K562 (cell line): ENCODE results near the gene RECQL5. TPM values are rescaled to one million over a fixed set of nuclear protein-coding genes. Genes with fewer than 3 reads are reported as not detected.

Experiments used
- ATAC-seq: fragments of 200-7000 bp; cut with Tn5 transposase; 3 replicates; pipeline ENCODE4 v1.9.1; 2020; ENCODE audit warnings: moderate library complexity
- Bru-seq: library from RNA; stranded (reverse); fragments of 400-500 nt; gene quantifications from one replicate; lab custom pipeline; 2021; lab: Mats Ljungman, UMichigan
- BruChase-seq, 2 experiments: library from RNA; stranded (reverse); fragments of 400-500 nt; gene quantifications; one replicate each; lab custom pipeline; 2021; lab: Mats Ljungman, UMichigan
- BruUV-seq: library from RNA; stranded (reverse); fragments of 400-500 nt; replicated peaks from 2 replicates; lab custom pipeline; 2021; lab: Mats Ljungman, UMichigan
- CTCF ChIA-PET: fragments of 300-600 bp; formaldehyde crosslinking; extraction: SDS; loops from one replicate; lab custom pipeline; 2021; ENCODE audit warnings: low intra/inter-chr PET ratio; lab: Yijun Ruan, JAX
- POLR2A ChIA-PET: fragments of 300-600, 350-650 bp; sonication (Branson Sonifier 250); formaldehyde crosslinking; extraction: SDS; loops from one replicate; lab custom pipeline; 2021; ENCODE audit warnings: antibody characterized with exemption, inconsistent platforms; lab: Yijun Ruan, JAX
- DNase-seq, 4 experiments: peaks; one replicate each; pipeline versions ENCODE4 v3.0.0 to v3.0.0-alpha.2; 2011 to 2018; ENCODE audit warnings: low spot score in 3 of 4, mixed read lengths in 3 of 4; ENCODE audit errors: extremely low read depth in 1 of 4
- FAIRE-seq: peaks from 2 replicates; lab custom pipeline; 2011; peaks lifted over from hg19 to GRCh38; lab: Jason Lieb, UNC
- H2AFZ ChIP-seq: 2 replicates; pipeline ENCODE4 v1.6.0; 2011; ENCODE audit warnings: low read depth, low read length, control low read depth, inconsistent platforms
- H3K27ac ChIP-seq: fragments of 200-600 bp; 3 replicates; pipeline ENCODE4 v1.8.0; 2011; ENCODE audit warnings: low read depth, mild to moderate bottlenecking, control low read depth, inconsistent platforms, low read length, moderate library complexity, mixed read lengths; ENCODE audit errors: extremely low read depth
- H3K27me3 ChIP-seq, 2 experiments: fragments of 300-600 bp in 1 of 2; 2 replicates in 1 of 2; 3 replicates in 1 of 2; pipeline versions ENCODE4 v1.6.0 to v1.8.0; 2011; ENCODE audit warnings: inconsistent platforms in 2 of 2, low read length in 2 of 2, mild to moderate bottlenecking in 1 of 2, mixed read lengths in 1 of 2, moderate library complexity in 1 of 2; ENCODE audit not compliant: control insufficient read depth in 2 of 2, insufficient read depth in 2 of 2
- H3K36me3 ChIP-seq: fragments of 300-600 bp; 3 replicates; pipeline ENCODE4 v1.8.0; 2011; ENCODE audit warnings: mild to moderate bottlenecking, low read length, inconsistent platforms; ENCODE audit not compliant: control insufficient read depth, insufficient read depth
- H3K4me1 ChIP-seq, 2 experiments: fragments of 200-600 bp in 1 of 2; replicated peaks in 1 of 2; 2 replicates in 1 of 2; 3 replicates in 1 of 2; pipeline versions ENCODE4 v1.5.1 to v1.8.0; 2011; ENCODE audit warnings: inconsistent platforms in 2 of 2, low read length in 2 of 2, mild to moderate bottlenecking in 1 of 2, mixed read lengths in 1 of 2, moderate library complexity in 1 of 2; ENCODE audit not compliant: control insufficient read depth in 2 of 2, insufficient read depth in 2 of 2
- H3K4me2 ChIP-seq: 2 replicates; pipeline ENCODE4 v1.6.1; 2011; ENCODE audit warnings: low read length, control low read depth, inconsistent platforms, mixed read lengths; ENCODE audit not compliant: insufficient read depth
- H3K4me3 ChIP-seq: fragments of 200-600 bp; sonication (generic), shearing (Covaris generic); 2 replicates; pipeline ENCODE4 v1.5.1; 2016; ENCODE audit warnings: control low read depth, inconsistent platforms
- H3K79me2 ChIP-seq: fragments of 200-600 bp; 3 replicates; pipeline ENCODE4 v1.8.0; 2011; ENCODE audit warnings: low read length, inconsistent platforms; ENCODE audit not compliant: control insufficient read depth, insufficient read depth
- H3K9ac ChIP-seq, 2 experiments: 2 replicates each; pipeline versions ENCODE4 v1.6.0 to v1.6.1; 2011; ENCODE audit warnings: low read depth in 2 of 2, low read length in 2 of 2, control low read depth in 1 of 2, inconsistent platforms in 1 of 2, mild to moderate bottlenecking in 1 of 2, mixed read lengths in 1 of 2; ENCODE audit not compliant: insufficient read depth in 1 of 2
- H3K9me1 ChIP-seq: one replicate; pipeline ENCODE4 v1.6.0; 2011; ENCODE audit warnings: inconsistent platforms, mild to moderate bottlenecking, low read length, moderate library complexity; ENCODE audit not compliant: control insufficient read depth, insufficient read depth
- H3K9me3 ChIP-seq: replicated peaks from 2 replicates; pipeline ENCODE4 v1.5.1; 2011; ENCODE audit warnings: low read depth, low read length, inconsistent platforms; ENCODE audit not compliant: control insufficient read depth, insufficient read depth
- H4K20me1 ChIP-seq: replicated peaks from 2 replicates; pipeline ENCODE4 v1.6.1; 2011; ENCODE audit warnings: low read length, inconsistent platforms, mixed read lengths; ENCODE audit not compliant: control insufficient read depth, insufficient read depth
- CEBPG ChIP-seq, 3 experiments: fragments of 200-800 bp in 1 of 3; sonication (Bioruptor generic) in 1 of 3; sonication (generic) in 1 of 3; formaldehyde crosslinking in 1 of 3; IDR thresholded peaks in 2 of 3; conservative IDR thresholded peaks in 1 of 3; 2 replicates each; pipeline versions ENCODE4 v1.6.1 to v1.8.0; 2016 to 2022; ENCODE audit warnings: missing compliant biosample characterization in 2 of 3, missing genetic modification characterization in 2 of 3, mild to moderate bottlenecking in 1 of 3, missing genetic modification reagents in 1 of 3
- FOXK1 ChIP-seq: sonication (generic); formaldehyde crosslinking; IDR thresholded peaks from 2 replicates; pipeline ENCODE4 v1.8.0; 2022; ENCODE audit warnings: missing genetic modification reagents, mild to moderate bottlenecking, borderline replicate concordance
- HCFC1 ChIP-seq: IDR thresholded peaks from 2 replicates; pipeline ENCODE4 v1.6.1; 2012; ENCODE audit warnings: low read depth, low read length, improper control_type of control experiment
- NFE2 ChIP-seq: IDR thresholded peaks from 2 replicates; pipeline ENCODE4 v1.6.1; 2014; ENCODE audit warnings: antibody characterized with exemption, low read depth
- TFAM ChIP-seq: fragments of 250-450 bp; sonication (Bioruptor Pico); conservative IDR thresholded peaks from 2 replicates; pipeline ENCODE4 v1.5.0; 2021; ENCODE audit warnings: mild to moderate bottlenecking, moderate library complexity
- ZNF165 ChIP-seq: fragments of 250-450 bp; sonication (Bioruptor Pico); IDR thresholded peaks from 2 replicates; pipeline ENCODE4 v1.4.0; 2020; ENCODE audit warnings: borderline replicate concordance
- WGBS: fragments of 100-300 bp; shearing (Covaris generic); methylation state at CpG from one replicate; pipeline ENCODE4 v1.1.6; 2016; ENCODE audit warnings: low coverage, mixed read lengths; ENCODE audit not compliant: insufficient coverage; ENCODE audit errors: missing lambda C conversion rate; 5-methylcytosine and 5-hydroxymethylcytosine counted together
- in situ Hi-C: fragments of 300-500 bp; cut with MboI; formaldehyde crosslinking; loops from 4 replicates; pipeline ENCODE4 v1.15.0; 2018; ENCODE audit warnings: inconsistent platforms, mixed read lengths
- intact Hi-C: fragments of 100-400 bp; cut with micrococcal nuclease; formaldehyde crosslinking; loops from 2 replicates; pipeline ENCODE4 v1.14.2; 2022
- long read RNA-seq, 3 experiments: library from polyadenylated mRNA in 2 of 3; library from RNA in 1 of 3; unstranded in 2 of 3; stranded (forward) in 1 of 3; transcript quantifications; one replicate each; pipeline ENCODE4 v2.0.0, GENCODE V29; 2019 to 2022
- polyA minus RNA-seq, 3 experiments: library from RNA; depleted of rRNA, polyadenylated mRNA; stranded (reverse); fragments of >200 nt; gene quantifications; 2 replicates each; pipeline ENCODE4 v1.2.3, GENCODE V29; 2011
- polyA plus RNA-seq, 8 experiments: library from polyadenylated mRNA; depleted of rRNA in 4 of 8; stranded (reverse) in 5 of 8; unstranded in 3 of 8; fragments of >200 nt; fragmentation: Nextera tagmentation in 2 of 8; fragmentation: Illumina TruSeq in 1 of 8; extraction: Ambion mirVana in 2 of 8; extraction: Trizol in 1 of 8; gene quantifications; 2 replicates each; pipeline versions ENCODE4 v1.2.1 to v1.2.3, GENCODE V29; 2011 to 2014; ENCODE audit warnings: inconsistent platforms in 1 of 8, missing spikeins in 1 of 8
- total RNA-seq, 7 experiments: library from RNA; depleted of rRNA in 6 of 7; stranded (reverse); fragments of >200 nt in 6 of 7; fragmentation: Illumina TruSeq in 2 of 7; extraction: Trizol in 2 of 7; gene quantifications; 2 replicates each; pipeline versions ENCODE4 v1.2.1 to v1.2.3, GENCODE V29; 2011 to 2021; ENCODE audit warnings: low replicate concordance in 1 of 7
- TF ChIP-seq, protein P1 (sequence below): fragments of 450-650 bp; IDR thresholded peaks from 2 replicates; pipeline ENCODE4 v1.6.1; 2017; ENCODE audit warnings: antibody characterized with exemption, mild to moderate bottlenecking
- TF ChIP-seq, protein P2 (sequence below): sonication (generic); formaldehyde crosslinking; IDR thresholded peaks from 2 replicates; pipeline ENCODE4 v1.4.0; 2020; ENCODE audit warnings: mild to moderate bottlenecking, missing genetic modification reagents

The RECQL5 gene
- total RNA-seq (2011; cell fraction: chromatin; rRNA removed; ENCODE audit: low replicate concordance): 97.0 and 197 TPM in 2 replicates
- 104 and 108 TPM in 2 replicates for total RNA-seq (2011; cell fraction: nucleolus; rRNA removed)
- 77.7 and 81.3 TPM in 2 replicates for total RNA-seq (2011; cell fraction: nucleoplasm; rRNA removed)
- total RNA-seq (2014; rRNA removed) (25.2 and 26.8 TPM in 2 replicates), total RNA-seq (2014; rRNA removed; fragmentation: Illumina TruSeq; extraction: Trizol) (12.3 and 14.5 TPM in 2 replicates), total RNA-seq (2015; rRNA removed; fragmentation: Illumina TruSeq; extraction: Trizol) (15.2 and 15.9 TPM in 2 replicates), total RNA-seq (2021) (34.8 and 35.7 TPM in 2 replicates), polyA plus RNA-seq (2011; rRNA removed) (16.4 and 20.4 TPM in 2 replicates), polyA plus RNA-seq (2014; fragmentation: Illumina TruSeq; extraction: Trizol) (23.1 and 27.9 TPM in 2 replicates), polyA plus RNA-seq (2014; fragmentation: Nextera tagmentation; extraction: Ambion mirVana) (1 to 10 TPM; 4.1 to 5.8 TPM), polyA plus RNA-seq (2014; rRNA removed) (23.1 and 27.1 TPM in 2 replicates), polyA minus RNA-seq (2011; rRNA and poly(A)+ RNA removed) (20.8 and 22.5 TPM in 2 replicates), Bru-seq, nascent RNA (percentile 62 among the genes with signal in this experiment), BruChase-seq, experiment 1, labeled RNA remaining after a 2-hour chase (percentile 61 among the genes with signal in this experiment), BruChase-seq, experiment 2, labeled RNA remaining after a 6-hour chase (percentile 58 among the genes with signal in this experiment)
- polyA plus RNA-seq (2011; cell fraction: cytosol; rRNA removed): 10.3 and 14.7 TPM in 2 replicates
- polyA plus RNA-seq (2011; cell fraction: nucleus; rRNA removed): 132 and 169 TPM in 2 replicates
- polyA plus RNA-seq (2012): 19.7 and 37.0 TPM in 2 replicates
- polyA minus RNA-seq (2011; cell fraction: cytosol; rRNA and poly(A)+ RNA removed): 11.2 and 20.5 TPM in 2 replicates
- polyA minus RNA-seq (2011; cell fraction: nucleus; rRNA and poly(A)+ RNA removed): 31.6 and 42.1 TPM in 2 replicates
- long read RNA-seq, experiment 1, transcript RECQL5-201 (20 exons, 3,704 nt): major isoform, 9 of 73 reads
- long read RNA-seq, experiment 1, transcript RECQL5-202 (9 exons, 1,749 nt): minor isoform, 6 of 73 reads
- long read RNA-seq, experiment 1, partial matches to known transcripts: 31 of 73 reads
- long read RNA-seq, experiment 1, other reads (novel, unspliced or antisense): 26 of 73 reads
- long read RNA-seq, experiment 2, partial matches to known transcripts: 8 of 16 reads
- long read RNA-seq, experiment 2, other reads (novel, unspliced or antisense): 6 of 16 reads
- long read RNA-seq, experiment 3, partial matches to known transcripts: 2 of 10 reads
- long read RNA-seq, experiment 3, other reads (novel, unspliced or antisense): 2 of 10 reads

DNA sequence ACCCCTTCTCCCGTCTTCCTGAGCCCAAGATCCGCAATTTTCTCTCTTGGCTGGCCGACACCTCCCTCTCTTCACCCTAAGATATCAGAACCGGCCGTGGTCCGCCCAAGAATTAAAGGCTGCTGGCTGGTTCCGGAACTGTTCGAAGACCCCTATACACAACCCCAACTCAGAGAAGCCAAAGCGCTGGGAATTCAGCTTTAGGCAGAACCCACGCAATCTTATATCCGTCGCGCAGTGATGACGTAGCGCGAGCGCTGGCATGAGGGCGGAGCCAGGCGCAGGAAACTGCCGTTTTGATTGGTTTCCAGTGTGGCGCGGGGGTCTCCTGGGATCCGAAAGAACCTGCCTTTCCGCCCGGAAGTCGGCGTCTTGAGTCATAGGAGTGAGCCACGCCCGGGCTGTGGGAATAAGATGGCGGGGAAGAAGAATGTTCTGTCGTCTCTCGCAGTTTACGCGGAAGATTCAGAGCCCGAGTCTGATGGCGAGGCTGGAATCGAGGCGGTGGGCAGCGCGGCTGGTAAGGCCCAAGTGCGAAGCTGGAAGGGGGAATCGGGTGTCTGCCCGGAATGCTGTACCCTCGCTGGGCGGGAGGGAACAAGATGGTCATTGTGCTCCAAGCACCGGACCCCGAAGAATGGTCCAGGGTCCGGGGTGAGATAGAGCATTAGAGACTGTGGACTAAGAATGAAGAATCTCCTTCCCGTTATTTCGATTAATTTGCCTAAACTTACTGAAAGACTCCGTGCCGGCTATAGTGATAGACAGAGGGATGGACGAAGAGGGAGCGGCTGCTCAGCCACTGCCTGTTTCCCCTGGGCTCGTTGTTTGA is at the start of gene RECQL5, which contains the start of gene SAP30BP:
TSS of gene RECQL5 (minus strand) at position 196 of the 832 bp plus-strand sequence. CDS start 597 bp downstream, outside the sequence.
TSS of gene SAP30BP (plus strand) at position 380 of the 832 bp plus-strand sequence. CDS start at position 415, 35 bp downstream.
- ChIA-PET POLR2A (interaction anchor here (0.5 to 2.6 kb wide), 15 partner anchors 8 to 107 kb away, joined by 3 to 12 read pairs (median 4); partner anchors contain the start of gene SMIM5), CTCF (no interaction called here)
- DNase-seq (peak; percentile 92 to 99 (median 96)), FAIRE-seq (peak; percentile 99), ATAC-seq (peak; percentile 100)
- Histone ChIP-seq H3K4me1 (peaks cover 3 to 13% of the 10 kb centered on the region in 2 experiments; a peak in 4 of 5 replicates), H3K9ac (peak within 1 kb of the TSS; percentile 85 to 99), H3K79me2 (peaks cover 63% of the 10 kb centered on the region), H3K9me3 (no peaks in the 10 kb centered on the region), H2AFZ (peak within 1 kb of the TSS; percentile 84), H3K27me3 (no peaks in the 10 kb centered on the region), H3K36me3 (peaks cover 57% of the 10 kb centered on the region), H3K4me2 (peak within 1 kb of the TSS; percentile 95), H3K9me1 (no peaks in the 10 kb centered on the region), H3K4me3 (peak within 1 kb of the TSS; percentile 85), H3K27ac (peak within 1 kb of the TSS; percentile 81), H4K20me1 (no peaks in the 10 kb centered on the region; the same call in 1 of the 2 replicates)
- WGBS: under 1% methylated on average over 52 of the region's 55 CpGs
- TSS peak; percentile 77 for BruUV-seq
- intact Hi-C loops (no loop called here), in situ Hi-C loops (no loop called here)
- TF ChIP-seq NFE2: no peak
- TF ChIP-seq HCFC1: peak; percentile 78
- TF ChIP-seq ZNF165: no peak
- no peak for TF ChIP-seq TFAM (CRISPR knock-in tag)
- TF ChIP-seq, protein P1, sequence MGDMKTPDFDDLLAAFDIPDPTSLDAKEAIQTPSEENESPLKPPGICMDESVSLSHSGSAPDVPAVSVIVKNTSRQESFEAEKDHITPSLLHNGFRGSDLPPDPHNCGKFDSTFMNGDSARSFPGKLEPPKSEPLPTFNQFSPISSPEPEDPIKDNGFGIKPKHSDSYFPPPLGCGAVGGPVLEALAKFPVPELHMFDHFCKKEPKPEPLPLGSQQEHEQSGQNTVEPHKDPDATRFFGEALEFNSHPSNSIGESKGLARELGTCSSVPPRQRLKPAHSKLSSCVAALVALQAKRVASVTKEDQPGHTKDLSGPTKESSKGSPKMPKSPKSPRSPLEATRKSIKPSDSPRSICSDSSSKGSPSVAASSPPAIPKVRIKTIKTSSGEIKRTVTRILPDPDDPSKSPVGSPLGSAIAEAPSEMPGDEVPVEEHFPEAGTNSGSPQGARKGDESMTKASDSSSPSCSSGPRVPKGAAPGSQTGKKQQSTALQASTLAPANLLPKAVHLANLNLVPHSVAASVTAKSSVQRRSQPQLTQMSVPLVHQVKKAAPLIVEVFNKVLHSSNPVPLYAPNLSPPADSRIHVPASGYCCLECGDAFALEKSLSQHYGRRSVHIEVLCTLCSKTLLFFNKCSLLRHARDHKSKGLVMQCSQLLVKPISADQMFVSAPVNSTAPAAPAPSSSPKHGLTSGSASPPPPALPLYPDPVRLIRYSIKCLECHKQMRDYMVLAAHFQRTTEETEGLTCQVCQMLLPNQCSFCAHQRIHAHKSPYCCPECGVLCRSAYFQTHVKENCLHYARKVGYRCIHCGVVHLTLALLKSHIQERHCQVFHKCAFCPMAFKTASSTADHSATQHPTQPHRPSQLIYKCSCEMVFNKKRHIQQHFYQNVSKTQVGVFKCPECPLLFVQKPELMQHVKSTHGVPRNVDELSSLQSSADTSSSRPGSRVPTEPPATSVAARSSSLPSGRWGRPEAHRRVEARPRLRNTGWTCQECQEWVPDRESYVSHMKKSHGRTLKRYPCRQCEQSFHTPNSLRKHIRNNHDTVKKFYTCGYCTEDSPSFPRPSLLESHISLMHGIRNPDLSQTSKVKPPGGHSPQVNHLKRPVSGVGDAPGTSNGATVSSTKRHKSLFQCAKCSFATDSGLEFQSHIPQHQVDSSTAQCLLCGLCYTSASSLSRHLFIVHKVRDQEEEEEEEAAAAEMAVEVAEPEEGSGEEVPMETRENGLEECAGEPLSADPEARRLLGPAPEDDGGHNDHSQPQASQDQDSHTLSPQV: no peak
- TF ChIP-seq, protein P2, sequence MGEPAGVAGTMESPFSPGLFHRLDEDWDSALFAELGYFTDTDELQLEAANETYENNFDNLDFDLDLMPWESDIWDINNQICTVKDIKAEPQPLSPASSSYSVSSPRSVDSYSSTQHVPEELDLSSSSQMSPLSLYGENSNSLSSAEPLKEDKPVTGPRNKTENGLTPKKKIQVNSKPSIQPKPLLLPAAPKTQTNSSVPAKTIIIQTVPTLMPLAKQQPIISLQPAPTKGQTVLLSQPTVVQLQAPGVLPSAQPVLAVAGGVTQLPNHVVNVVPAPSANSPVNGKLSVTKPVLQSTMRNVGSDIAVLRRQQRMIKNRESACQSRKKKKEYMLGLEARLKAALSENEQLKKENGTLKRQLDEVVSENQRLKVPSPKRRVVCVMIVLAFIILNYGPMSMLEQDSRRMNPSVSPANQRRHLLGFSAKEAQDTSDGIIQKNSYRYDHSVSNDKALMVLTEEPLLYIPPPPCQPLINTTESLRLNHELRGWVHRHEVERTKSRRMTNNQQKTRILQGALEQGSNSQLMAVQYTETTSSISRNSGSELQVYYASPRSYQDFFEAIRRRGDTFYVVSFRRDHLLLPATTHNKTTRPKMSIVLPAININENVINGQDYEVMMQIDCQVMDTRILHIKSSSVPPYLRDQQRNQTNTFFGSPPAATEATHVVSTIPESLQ: no peak
- TF ChIP-seq CEBPG (CRISPR knock-in tag; IDR thresholded peaks at IDR 0.05): peak; percentile 77; the same call in 1 of the 2 replicates
- peak in 1 of 2 experiments; percentile 44; a peak in 1 of 4 replicates for TF ChIP-seq CEBPG (tag; conservative IDR thresholded peaks at IDR 0.05 in 1 of 2, IDR thresholded peaks at IDR 0.05 in 1 of 2)
- no peak for TF ChIP-seq FOXK1
